GM12878 (cell line): Measurements from ENCODE around the gene CADM2. TPM values are rescaled to one million over a fixed set of nuclear protein-coding genes. Genes with fewer than 3 reads are reported as not detected.

ENCODE experiments used
- ATAC-seq: fragments of 200-7000 bp; cut with Tn5 transposase; 3 replicates; pipeline ENCODE4 v1.9.1; 2020; ENCODE audit warnings: mild to moderate bottlenecking, moderate library complexity
- BruUV-seq: library from RNA; stranded (reverse); fragments of 400-500 nt; replicated peaks from 2 replicates; lab custom pipeline; 2021; lab: Mats Ljungman, UMichigan
- CTCF ChIA-PET: fragments of 300-600 bp; sonication (Branson Sonifier 250); formaldehyde crosslinking; extraction: SDS; loops from one replicate; lab custom pipeline; 2021; ENCODE audit warnings: inconsistent platforms; lab: Yijun Ruan, JAX
- POLR2A ChIA-PET: fragments of 350-600 bp; formaldehyde crosslinking; extraction: SDS; loops from one replicate; lab custom pipeline; 2021; ENCODE audit warnings: inconsistent platforms; lab: Charles Lee
- RAD21 ChIA-PET: fragments of 300-600 bp; sonication (Branson Sonifier 250); formaldehyde crosslinking; loops from one replicate; lab custom pipeline; 2023; ENCODE audit warnings: antibody characterized with exemption; ENCODE audit not compliant: unreplicated experiment; lab: Charles Lee
- SMC1A ChIA-PET: fragments of 300-600 bp; sonication (Branson Sonifier 250); formaldehyde crosslinking; loops from one replicate; lab custom pipeline; 2023; ENCODE audit not compliant: unreplicated experiment, uncharacterized antibody; lab: Charles Lee
- DNase-seq: peaks from one replicate; pipeline ENCODE4 v3.0.0-alpha.2; 2011; ENCODE audit warnings: low read depth, low spot score
- FAIRE-seq: peaks from 3 replicates; lab custom pipeline; 2011; peaks lifted over from hg19 to GRCh38; lab: Jason Lieb, UNC
- H2AFZ ChIP-seq: 2 replicates; pipeline ENCODE4 v1.6.0; 2011; ENCODE audit warnings: low read depth, low read length, control low read depth; ENCODE audit not compliant: control insufficient read depth
- H3K27ac ChIP-seq: 2 replicates; pipeline ENCODE4 v1.5.1; 2011; ENCODE audit warnings: control low read depth; ENCODE audit not compliant: control insufficient read depth, insufficient read depth
- H3K27me3 ChIP-seq, 2 experiments: replicated peaks in 1 of 2; 2 replicates each; pipeline versions ENCODE4 v1.6.0 to v1.6.1; 2011; ENCODE audit warnings: low read length in 1 of 2; ENCODE audit not compliant: control insufficient read depth in 2 of 2, insufficient read depth in 2 of 2
- H3K36me3 ChIP-seq, 2 experiments: 2 replicates each; pipeline ENCODE4 v1.5.1; 2011; ENCODE audit warnings: low read length in 1 of 2; ENCODE audit not compliant: control insufficient read depth in 2 of 2, insufficient read depth in 2 of 2
- H3K4me1 ChIP-seq: 2 replicates; pipeline ENCODE4 v1.6.1; 2011; ENCODE audit warnings: mild to moderate bottlenecking, low read length, moderate library complexity, mixed read lengths; ENCODE audit not compliant: control insufficient read depth, insufficient read depth
- H3K4me2 ChIP-seq: 2 replicates; pipeline ENCODE4 v1.6.0; 2011; ENCODE audit warnings: control low read depth; ENCODE audit not compliant: control insufficient read depth, insufficient read depth
- H3K4me3 ChIP-seq: fragments of 200-600 bp; sonication (generic); 2 replicates; pipeline ENCODE4 v1.5.1; 2016
- H3K79me2 ChIP-seq: 2 replicates; pipeline ENCODE4 v1.6.0; 2011; ENCODE audit warnings: low read length; ENCODE audit not compliant: control insufficient read depth, insufficient read depth
- H3K9ac ChIP-seq: 2 replicates; pipeline ENCODE4 v1.8.0; 2011; ENCODE audit warnings: low read length, control low read depth, mixed read lengths; ENCODE audit not compliant: control insufficient read depth, insufficient read depth
- H3K9me3 ChIP-seq: replicated peaks from 3 replicates; pipeline ENCODE4 v1.5.1; 2011; ENCODE audit warnings: mild to moderate bottlenecking, low read length; ENCODE audit not compliant: control insufficient read depth, insufficient read depth
- H4K20me1 ChIP-seq: 2 replicates; pipeline ENCODE4 v1.6.0; 2011; ENCODE audit not compliant: control insufficient read depth, insufficient read depth
- E2F8 ChIP-seq: fragments of 450-650 bp; IDR thresholded peaks from 2 replicates; pipeline ENCODE4 v1.6.1; 2018; ENCODE audit warnings: mild to moderate bottlenecking, low read depth, moderate library complexity; ENCODE audit not compliant: partially characterized antibody
- ETV6 ChIP-seq, 2 experiments: fragments of 450-650 bp in 1 of 2; IDR thresholded peaks in 1 of 2; conservative IDR thresholded peaks in 1 of 2; 2 replicates each; pipeline ENCODE4 v1.6.1; 2014; ENCODE audit warnings: antibody characterized with exemption in 1 of 2, borderline replicate concordance in 1 of 2, low read depth in 1 of 2, mild to moderate bottlenecking in 1 of 2, moderate library complexity in 1 of 2
- HDAC6 ChIP-seq: fragments of 200-600 bp; sonication (generic); IDR thresholded peaks from one replicate; pipeline ENCODE4 v1.8.0; 2017; ENCODE audit warnings: antibody characterized with exemption; ENCODE audit not compliant: unreplicated experiment
- NFYA ChIP-seq: IDR thresholded peaks from 2 replicates; pipeline ENCODE4 v1.6.1; 2011; ENCODE audit warnings: low read depth, mild to moderate bottlenecking, low read length, improper control_type of control experiment, borderline replicate concordance
- NRF1 ChIP-seq: conservative IDR thresholded peaks from 2 replicates; pipeline ENCODE4 v1.6.1; 2011; ENCODE audit warnings: mild to moderate bottlenecking, low read depth, low read length, improper control_type of control experiment
- RBBP5 ChIP-seq: fragments of 200-600 bp; sonication (generic); conservative IDR thresholded peaks from 2 replicates; pipeline ENCODE4 v1.6.1; 2016
- RCOR1 ChIP-seq: conservative IDR thresholded peaks from 2 replicates; pipeline ENCODE4 v1.6.1; 2012; ENCODE audit warnings: low read depth, low read length, improper control_type of control experiment
- SMAD5 ChIP-seq: IDR thresholded peaks from 2 replicates; pipeline ENCODE4 v1.6.1; 2016; ENCODE audit warnings: antibody characterized with exemption, low read depth
- TCF3 ChIP-seq: IDR thresholded peaks from 2 replicates; pipeline ENCODE4 v1.6.1; 2012; ENCODE audit warnings: low read depth, mild to moderate bottlenecking, low read length, borderline replicate concordance; ENCODE audit not compliant: insufficient read depth
- ZBTB33 ChIP-seq: fragments of 450-650 bp; IDR thresholded peaks from 2 replicates; pipeline ENCODE4 v1.6.1; 2017; ENCODE audit warnings: mild to moderate bottlenecking
- ZBTB40 ChIP-seq: fragments of 450-650 bp; IDR thresholded peaks from 2 replicates; pipeline ENCODE4 v1.6.1; 2016; ENCODE audit warnings: mild to moderate bottlenecking, moderate library complexity, borderline replicate concordance
- WGBS: methylation state at CpG from one replicate; pipeline ENCODE4 v1.1.6; 2016; ENCODE audit warnings: low lambda C conversion rate; ENCODE audit not compliant: insufficient replicate concordance, insufficient coverage; ENCODE audit errors: missing lambda C conversion rate; 5-methylcytosine and 5-hydroxymethylcytosine counted together
- in situ Hi-C: fragments of 300-500 bp; cut with MboI; formaldehyde crosslinking; loops from 9 replicates; pipeline ENCODE4 v1.14.3; 2018; ENCODE audit warnings: mixed read lengths
- intact Hi-C: fragments of 100-400 bp; cut with micrococcal nuclease; formaldehyde crosslinking; loops from one replicate; pipeline ENCODE4 v1.14.2; 2022; ENCODE audit not compliant: unreplicated experiment
- polyA plus RNA-seq, 11 experiments: library from polyadenylated mRNA; depleted of rRNA in 4 of 11; unstranded in 6 of 11; stranded (reverse) in 5 of 11; fragments of >200 nt; fragmentation: Nextera tagmentation in 4 of 11; fragmentation: Illumina TruSeq in 1 of 11; extraction: Ambion mirVana in 4 of 11; extraction: Trizol in 1 of 11; gene quantifications; 1 replicate in 1 of 11; 2 replicates in 10 of 11; pipeline versions ENCODE4 v1.2.1 to v1.2.3, GENCODE V29; 2011 to 2016; ENCODE audit warnings: inconsistent platforms in 2 of 11, missing spikeins in 2 of 11, low read depth in 1 of 11
- total RNA-seq, 4 experiments: library from RNA; depleted of rRNA in 3 of 4; stranded (reverse); fragments of >200 nt in 3 of 4; fragmentation: Illumina TruSeq in 1 of 4; extraction: Trizol in 1 of 4; gene quantifications; 2 replicates each; pipeline versions ENCODE4 v1.2.1 to v1.2.3, GENCODE V29; 2013 to 2021

CADM2 gene
- total and polyA plus RNA-seq, 10 of the 15 experiments (the other 5 are each of a cell fraction or from before 2014, with no cell fraction given) = 0.13 TPM; not detected in 9

- ChIA-PET SMC1A (interaction anchor here (1.0 kb wide), 1 partner anchor 932 kb away, joined by 3 read pairs; no protein-coding TSS in a partner anchor), CTCF (no interaction called here), POLR2A (no interaction called here), RAD21 (no interaction called here)
- WGBS = 40% methylated on average over 4 of the region's 4 CpGs
- no peaks in the 10 kb centered on the region for H3K79me2 ChIP-seq
- FAIRE-seq (no peak), ATAC-seq (no peak), DNase-seq (no peak)
- no peaks in the 10 kb centered on the region for H3K36me3 ChIP-seq
- H4K20me1 ChIP-seq = no peaks in the 10 kb centered on the region
- BruUV-seq = no TSS peak
- H3K27me3 ChIP-seq = no peaks in the 10 kb centered on the region
- H2AFZ ChIP-seq = no peak overlapping the region
- H3K4me1 ChIP-seq = no peaks in the 10 kb centered on the region
- in situ Hi-C loops = no loop called here
- no peak overlapping the region for H3K4me2 ChIP-seq
- H3K9me3 ChIP-seq = no peaks in the 10 kb centered on the region
- intact Hi-C loops = no loop called here
- no peak overlapping the region for H3K4me3 ChIP-seq
- no peak overlapping the region for H3K27ac ChIP-seq
- H3K9ac ChIP-seq = no peak overlapping the region
- TF ChIP-seq ETV6 (conservative IDR thresholded peaks at IDR 0.05 in 1 of 2, IDR thresholded peaks at IDR 0.05 in 1 of 2; ENCODE audit: borderline replicate concordance in 1 of 2, low read depth in 1 of 2) (no peak), HDAC6 (no peak), ZBTB33 (no peak), RCOR1 (no peak), NRF1 (no peak), SMAD5 (no peak), E2F8 (no peak), NFYA (no peak), ZBTB40 (no peak), TCF3 (no peak), RBBP5 (no peak)
Measured at GRCh38 chr3:85474241-85474640, 515.5 kb downstream of the CADM2 start.
